ENCODE data around the gene MTX1. TPM values are rescaled to one million over a fixed set of nuclear protein-coding genes. Genes with fewer than 3 reads are reported as not detected.
A peak's percentile ranks its signal among the peaks of the same experiment; 100 is the strongest.

The MTX1 gene
- total RNA-seq, 1 donor: 42.7 TPM

DNA sequence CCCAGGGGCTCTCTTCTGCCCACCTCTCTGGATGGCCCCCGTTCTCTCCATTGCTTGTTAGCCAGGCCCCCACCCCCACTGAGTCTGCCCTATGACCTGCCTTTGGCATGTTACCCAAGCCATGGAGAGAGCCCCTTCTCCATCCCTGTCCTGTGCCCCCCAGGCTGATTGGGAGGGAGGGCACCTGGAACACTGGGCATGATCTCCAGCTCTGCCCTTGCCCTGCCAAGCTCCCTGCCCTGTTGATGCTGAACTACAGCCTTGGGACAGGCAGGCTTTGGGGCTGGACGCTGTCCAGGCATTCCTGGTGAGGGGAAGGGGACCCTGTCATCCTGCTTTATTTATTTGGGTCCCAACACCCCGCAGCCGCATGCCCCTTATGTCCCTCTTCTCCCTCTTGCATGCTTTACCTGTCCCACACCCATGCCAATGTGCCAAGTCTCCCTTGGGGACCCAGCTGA is 24.1 kb upstream of the MTX1 start:
- no peak overlapping the region for H3K4me3 ChIP-seq (ENCODE audit: insufficient read depth, low read length)
- H2AFZ ChIP-seq (ENCODE audit: low read length): no peak overlapping the region
- TF ChIP-seq, protein P1, sequence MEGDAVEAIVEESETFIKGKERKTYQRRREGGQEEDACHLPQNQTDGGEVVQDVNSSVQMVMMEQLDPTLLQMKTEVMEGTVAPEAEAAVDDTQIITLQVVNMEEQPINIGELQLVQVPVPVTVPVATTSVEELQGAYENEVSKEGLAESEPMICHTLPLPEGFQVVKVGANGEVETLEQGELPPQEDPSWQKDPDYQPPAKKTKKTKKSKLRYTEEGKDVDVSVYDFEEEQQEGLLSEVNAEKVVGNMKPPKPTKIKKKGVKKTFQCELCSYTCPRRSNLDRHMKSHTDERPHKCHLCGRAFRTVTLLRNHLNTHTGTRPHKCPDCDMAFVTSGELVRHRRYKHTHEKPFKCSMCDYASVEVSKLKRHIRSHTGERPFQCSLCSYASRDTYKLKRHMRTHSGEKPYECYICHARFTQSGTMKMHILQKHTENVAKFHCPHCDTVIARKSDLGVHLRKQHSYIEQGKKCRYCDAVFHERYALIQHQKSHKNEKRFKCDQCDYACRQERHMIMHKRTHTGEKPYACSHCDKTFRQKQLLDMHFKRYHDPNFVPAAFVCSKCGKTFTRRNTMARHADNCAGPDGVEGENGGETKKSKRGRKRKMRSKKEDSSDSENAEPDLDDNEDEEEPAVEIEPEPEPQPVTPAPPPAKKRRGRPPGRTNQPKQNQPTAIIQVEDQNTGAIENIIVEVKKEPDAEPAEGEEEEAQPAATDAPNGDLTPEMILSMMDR (IDR thresholded peaks at IDR 0.05; ENCODE audit: extremely low read depth, low read depth, low read length): no peak
- no peak overlapping the region for H3K4me2 ChIP-seq (ENCODE audit: insufficient read depth, low read length)
- no peak overlapping the region for H3K27ac ChIP-seq (ENCODE audit: low read depth, low read length)
- no peaks in the 10 kb centered on the region for H3K79me2 ChIP-seq (ENCODE audit: insufficient read depth, low read length)
- no peaks in the 10 kb centered on the region for H4K20me1 ChIP-seq (ENCODE audit: insufficient read depth, low read length)
- no peaks in the 10 kb centered on the region for H3K36me3 ChIP-seq (ENCODE audit: insufficient read depth, low read length)
- H3K9me3 ChIP-seq (ENCODE audit: low read depth, low read length): no peaks in the 10 kb centered on the region
- H3K4me1 ChIP-seq (ENCODE audit: insufficient read depth, low read length): no peaks in the 10 kb centered on the region
- DNase-seq (ENCODE audit: insufficient read length, low spot score, missing footprints): peak; percentile 81
- H3K27me3 ChIP-seq (ENCODE audit: insufficient read depth, low read length): no peaks in the 10 kb centered on the region

DNA sequence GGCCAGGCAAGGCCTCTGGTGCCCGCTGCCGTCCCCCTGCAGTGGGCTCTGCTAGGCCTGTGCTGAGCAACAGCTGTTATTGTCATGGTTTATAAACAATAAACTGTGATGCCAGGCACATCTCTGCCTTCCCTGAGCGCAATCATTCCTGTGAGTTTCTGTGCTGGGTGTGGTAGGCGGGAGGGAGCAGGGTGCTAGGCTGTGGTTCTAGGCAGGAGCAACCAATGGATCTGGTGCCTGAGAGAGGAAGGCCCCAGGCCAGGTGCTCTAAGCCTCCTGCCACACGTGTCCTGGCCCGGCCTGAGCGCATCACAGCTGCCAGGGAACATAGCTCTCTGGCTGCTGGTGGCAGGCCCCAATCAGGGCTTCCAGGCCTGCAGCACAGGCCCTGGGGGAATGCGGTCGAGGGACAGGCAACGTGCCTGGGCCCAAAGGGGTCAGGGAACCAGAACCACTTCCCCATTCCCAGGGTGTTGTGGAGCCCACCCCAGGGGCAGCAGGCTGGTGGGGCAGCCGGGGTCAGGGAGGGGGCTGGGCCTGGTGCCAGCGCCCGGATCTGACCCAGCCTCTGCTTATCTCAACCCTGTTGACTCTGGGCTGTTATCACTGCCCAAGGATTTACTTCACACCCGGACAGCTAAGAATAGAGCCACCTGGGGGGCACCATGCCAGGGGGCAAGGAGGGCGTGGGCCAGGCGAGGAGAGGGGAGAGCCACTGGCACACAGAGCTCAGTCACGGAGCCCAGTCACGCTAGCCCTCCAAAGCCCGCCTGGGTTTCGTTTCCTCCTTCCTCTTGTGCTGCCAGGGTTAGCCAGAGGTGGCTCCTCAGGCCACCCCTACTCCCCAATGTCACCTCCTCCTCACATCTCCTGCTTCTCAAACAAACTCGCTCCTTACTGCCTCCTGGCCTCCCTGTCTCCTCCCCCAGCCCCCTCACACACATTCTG is 23.4 kb upstream of the MTX1 start:
- Histone ChIP-seq H3K36me3 (ENCODE audit: insufficient read depth, low read length) (no peaks in the 10 kb centered on the region), H3K27me3 (ENCODE audit: insufficient read depth, low read length) (no peaks in the 10 kb centered on the region), H3K4me3 (ENCODE audit: insufficient read depth, low read length) (no peak overlapping the region), H3K79me2 (ENCODE audit: insufficient read depth, low read length) (no peaks in the 10 kb centered on the region), H3K27ac (ENCODE audit: low read depth, low read length) (no peak overlapping the region), H4K20me1 (ENCODE audit: insufficient read depth, low read length) (no peaks in the 10 kb centered on the region), H3K4me1 (ENCODE audit: insufficient read depth, low read length) (no peaks in the 10 kb centered on the region), H3K9me3 (ENCODE audit: low read depth, low read length) (no peaks in the 10 kb centered on the region), H3K4me2 (ENCODE audit: insufficient read depth, low read length) (no peak overlapping the region), H2AFZ (ENCODE audit: low read length) (no peak overlapping the region)
- TF ChIP-seq, protein P1 (IDR thresholded peaks at IDR 0.05; ENCODE audit: extremely low read depth, low read depth, low read length): no peak
- DNase-seq (ENCODE audit: insufficient read length, low spot score, missing footprints): peak; percentile 76

DNA sequence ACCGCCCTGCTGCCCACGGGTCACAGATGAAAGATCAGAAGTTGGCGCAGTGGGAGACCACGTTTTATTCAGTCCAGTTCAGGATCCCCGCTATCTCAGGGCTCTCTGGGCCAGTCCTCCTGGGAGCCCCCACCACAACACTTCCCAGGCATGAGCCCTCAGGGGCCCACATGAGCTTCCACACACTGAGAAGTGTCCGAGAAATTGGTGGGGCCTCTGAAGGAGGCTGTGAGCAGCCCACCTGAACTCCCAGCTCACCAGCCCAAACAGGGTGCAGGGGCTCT is 22.8 kb upstream of the MTX1 start:
- H3K4me1 ChIP-seq (ENCODE audit: insufficient read depth, low read length): no peaks in the 10 kb centered on the region
- H3K27me3 ChIP-seq (ENCODE audit: insufficient read depth, low read length): no peaks in the 10 kb centered on the region
- no peak for DNase-seq (ENCODE audit: insufficient read length, low spot score, missing footprints)
- no peaks in the 10 kb centered on the region for H4K20me1 ChIP-seq (ENCODE audit: insufficient read depth, low read length)
- H3K4me3 ChIP-seq (ENCODE audit: insufficient read depth, low read length): no peak overlapping the region
- no peaks in the 10 kb centered on the region for H3K79me2 ChIP-seq (ENCODE audit: insufficient read depth, low read length)
- no peak overlapping the region for H2AFZ ChIP-seq (ENCODE audit: low read length)
- H3K9me3 ChIP-seq (ENCODE audit: low read depth, low read length): no peaks in the 10 kb centered on the region
- H3K36me3 ChIP-seq (ENCODE audit: insufficient read depth, low read length): no peaks in the 10 kb centered on the region
- H3K27ac ChIP-seq (ENCODE audit: low read depth, low read length): no peak overlapping the region
- TF ChIP-seq, protein P1 (IDR thresholded peaks at IDR 0.05; ENCODE audit: extremely low read depth, low read depth, low read length): no peak
- H3K4me2 ChIP-seq (ENCODE audit: insufficient read depth, low read length): no peak overlapping the region

DNA sequence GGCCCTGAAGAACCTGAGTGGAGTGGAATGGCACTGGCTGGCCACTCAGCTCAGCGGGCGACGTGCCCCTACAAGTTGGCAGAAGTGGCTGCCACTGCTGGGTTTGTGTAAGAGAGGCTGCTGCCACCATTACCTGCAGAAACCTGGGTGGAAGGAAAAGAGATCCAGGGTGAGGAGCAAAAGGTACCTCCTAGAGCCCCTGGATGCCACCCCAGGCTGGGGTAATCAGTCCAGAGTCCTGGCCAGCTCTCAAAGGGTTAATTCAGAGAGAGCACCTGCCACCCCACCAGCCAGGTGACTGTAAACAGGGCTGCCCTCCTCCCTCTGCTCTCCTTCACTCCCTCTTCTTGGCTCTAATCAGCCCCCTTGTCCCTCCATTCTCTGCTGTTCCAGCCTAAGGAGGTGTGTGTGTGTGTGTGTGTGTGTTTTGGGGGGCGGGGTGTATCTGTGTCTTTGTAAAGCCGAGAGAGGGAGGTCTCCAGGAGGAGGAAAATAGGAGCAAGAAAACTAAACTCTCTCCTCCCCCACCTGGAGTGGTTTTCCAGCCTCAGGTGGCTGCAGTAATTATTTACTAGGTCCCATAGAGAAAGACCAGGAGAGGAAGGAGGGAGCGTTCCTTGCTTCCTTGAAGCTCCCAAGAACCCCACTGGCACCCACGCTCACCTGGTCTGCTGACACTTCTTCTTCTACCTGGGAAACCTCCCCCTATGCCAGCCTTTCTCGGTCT is 22.3 kb upstream of the MTX1 start:
- Histone ChIP-seq H2AFZ (ENCODE audit: low read length) (no peak overlapping the region), H3K27ac (ENCODE audit: low read depth, low read length) (no peak overlapping the region), H3K4me2 (ENCODE audit: insufficient read depth, low read length) (no peak overlapping the region), H3K79me2 (ENCODE audit: insufficient read depth, low read length) (no peaks in the 10 kb centered on the region), H4K20me1 (ENCODE audit: insufficient read depth, low read length) (no peaks in the 10 kb centered on the region), H3K36me3 (ENCODE audit: insufficient read depth, low read length) (no peaks in the 10 kb centered on the region), H3K4me1 (ENCODE audit: insufficient read depth, low read length) (no peaks in the 10 kb centered on the region), H3K4me3 (ENCODE audit: insufficient read depth, low read length) (no peak overlapping the region), H3K27me3 (ENCODE audit: insufficient read depth, low read length) (no peaks in the 10 kb centered on the region), H3K9me3 (ENCODE audit: low read depth, low read length) (no peaks in the 10 kb centered on the region)
- peak; percentile 79 for DNase-seq (ENCODE audit: insufficient read length, low spot score, missing footprints)
- TF ChIP-seq, protein P1 (IDR thresholded peaks at IDR 0.05; ENCODE audit: extremely low read depth, low read depth, low read length): no peak

Data from osteoblast (primary cell).